Activated CD8-positive, alpha-beta memory T cell treated with anti-CD3 and anti-CD28 coated beads, Interleukin-2, amount 50 U/mL, for 1 hour (primary cell): ENCODE results near the gene HORMAD2.

Experiments used
- DNase-seq: peaks from one replicate; pipeline ENCODE4 v3.0.0-alpha.2; 2020; ENCODE audit errors: extremely low read depth

HORMAD2 gene, protein sequence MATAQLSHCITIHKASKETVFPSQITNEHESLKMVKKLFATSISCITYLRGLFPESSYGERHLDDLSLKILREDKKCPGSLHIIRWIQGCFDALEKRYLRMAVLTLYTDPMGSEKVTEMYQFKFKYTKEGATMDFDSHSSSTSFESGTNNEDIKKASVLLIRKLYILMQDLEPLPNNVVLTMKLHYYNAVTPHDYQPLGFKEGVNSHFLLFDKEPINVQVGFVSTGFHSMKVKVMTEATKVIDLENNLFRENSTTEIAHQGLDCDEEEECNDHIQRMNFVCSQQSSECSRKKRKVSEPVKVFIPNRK

GRCh38 chr22:30079952-30080533, at the start of gene HORMAD2:
HORMAD2 (plus strand) TSS chr22:30080464; CDS start chr22:30093953, 13,489 bp downstream.
- DNase-seq = no peak

- DNase-seq = no peak
These were observed 48.9 kb upstream of the HORMAD2 start for GRCh38 chr22:30031328-30031727.

DNA sequence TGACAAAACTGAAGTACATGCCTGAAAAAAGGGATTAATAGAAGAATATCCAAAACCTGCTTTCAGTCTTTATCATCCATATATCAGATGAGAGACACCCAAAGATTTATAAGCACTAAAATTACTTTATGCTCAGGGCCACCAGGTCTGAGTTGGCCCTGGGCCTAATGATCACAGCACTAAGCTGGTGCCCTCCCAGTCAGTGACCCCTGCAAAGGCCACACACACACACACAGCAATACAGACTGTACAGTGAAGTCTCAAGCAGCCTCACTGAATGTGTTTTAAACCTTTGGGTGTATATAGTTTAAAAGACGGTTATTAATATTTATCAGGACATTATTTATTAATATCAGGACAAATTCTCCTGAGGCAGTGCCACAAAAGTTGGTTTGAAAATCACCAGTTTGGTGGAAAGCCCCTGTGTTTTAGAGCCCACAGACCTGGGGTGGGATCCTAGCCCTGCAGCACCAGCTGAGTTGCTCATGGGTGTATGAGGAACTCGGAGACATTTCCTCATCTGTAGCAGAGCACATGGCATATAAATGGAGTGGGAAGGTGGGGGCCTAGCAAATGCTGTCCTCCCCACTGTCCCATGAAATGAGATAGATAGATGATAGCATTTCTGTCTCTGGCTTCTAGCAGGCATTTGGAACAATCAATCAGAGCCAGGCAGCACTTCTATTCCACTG, 48.4 kb upstream of the HORMAD2 start:
- no peak for DNase-seq

- DNase-seq = no peak
These were observed 47.1 kb upstream of the HORMAD2 start for GRCh38 chr22:30033137-30033536.

- no peak for DNase-seq
These were observed 46.4 kb upstream of the HORMAD2 start for GRCh38 chr22:30033901-30034300.

- DNase-seq = no peak
These were observed 43.6 kb upstream of the HORMAD2 start for GRCh38 chr22:30036656-30037055.

DNA sequence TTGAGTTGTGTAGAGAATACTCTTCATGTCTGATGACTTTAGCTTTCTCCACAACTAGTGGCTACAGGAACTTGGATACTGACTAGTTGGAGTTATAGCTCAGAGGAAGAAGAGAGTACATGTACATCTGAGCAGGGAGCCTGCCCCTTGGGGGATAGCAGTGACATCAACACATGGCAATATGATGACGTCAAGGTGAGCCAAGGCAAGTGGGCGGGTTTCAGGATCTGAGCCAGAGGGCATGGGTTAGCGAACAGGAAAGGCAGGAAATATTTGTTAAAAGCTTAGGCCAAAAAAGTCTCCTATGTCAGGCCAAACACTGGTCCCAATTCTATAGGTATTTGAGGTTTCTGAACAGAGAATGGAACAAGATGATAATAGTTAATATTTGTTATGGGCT, 42.0 kb upstream of the HORMAD2 start:
- DNase-seq = no peak

DNA sequence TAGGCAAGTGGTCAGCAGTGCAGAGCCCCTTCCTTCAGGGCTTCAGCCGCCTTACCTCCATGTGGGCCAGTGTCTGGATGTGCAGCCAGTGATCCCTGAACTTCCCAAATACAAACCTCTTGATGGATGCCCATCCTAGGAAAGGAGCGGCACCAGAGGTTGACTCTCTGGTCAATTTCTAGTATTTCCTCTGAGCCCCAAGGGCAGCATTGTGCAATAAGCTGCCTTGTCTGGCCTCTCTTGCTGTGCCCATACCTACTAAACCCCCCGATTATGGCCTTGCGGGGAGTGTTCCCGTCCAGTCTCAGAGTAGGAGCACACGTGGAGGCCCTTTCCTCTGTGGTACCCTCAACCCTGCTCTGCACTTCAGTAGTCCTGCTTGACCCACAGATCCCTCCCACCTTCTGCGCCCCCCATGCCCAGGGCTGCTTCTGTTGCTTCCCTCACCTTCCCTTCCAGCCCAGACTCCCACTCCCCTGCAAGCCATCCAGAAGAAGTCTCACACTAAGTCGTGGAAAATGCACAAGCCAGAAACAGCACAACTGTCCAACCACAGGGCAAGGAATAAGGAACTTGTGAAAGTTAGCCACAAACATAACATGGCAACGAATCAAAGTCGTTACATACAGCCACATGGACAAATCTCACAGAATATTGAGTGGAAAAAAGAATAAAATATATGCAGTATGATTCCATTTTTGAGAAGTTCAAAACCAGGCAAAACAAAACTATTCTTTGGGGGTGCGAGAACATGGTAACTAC, 39.6 kb upstream of the HORMAD2 start:
- no peak for DNase-seq

- DNase-seq = no peak
These were observed 38.8 kb upstream of the HORMAD2 start for GRCh38 chr22:30041475-30041874.

DNA sequence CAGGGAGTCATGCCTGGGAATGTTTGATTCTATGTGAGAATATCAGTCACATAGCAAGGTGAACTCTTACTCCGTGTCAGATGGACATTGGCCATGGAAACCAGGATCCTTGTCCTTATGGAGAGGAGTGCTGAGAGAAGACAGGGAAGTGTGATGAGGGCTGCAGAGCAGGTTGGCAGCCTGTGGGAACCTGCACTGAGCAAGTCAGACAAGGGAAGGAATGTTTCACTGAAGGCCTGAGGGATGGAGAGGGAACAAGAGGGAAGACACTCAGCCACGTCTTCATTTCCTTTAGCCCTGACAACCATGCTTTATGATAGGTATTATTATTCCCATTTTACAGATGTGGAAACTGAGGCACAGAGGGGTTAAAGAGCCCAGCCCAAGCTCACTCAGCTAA, 38.4 kb upstream of the HORMAD2 start:
- DNase-seq = no peak

DNA sequence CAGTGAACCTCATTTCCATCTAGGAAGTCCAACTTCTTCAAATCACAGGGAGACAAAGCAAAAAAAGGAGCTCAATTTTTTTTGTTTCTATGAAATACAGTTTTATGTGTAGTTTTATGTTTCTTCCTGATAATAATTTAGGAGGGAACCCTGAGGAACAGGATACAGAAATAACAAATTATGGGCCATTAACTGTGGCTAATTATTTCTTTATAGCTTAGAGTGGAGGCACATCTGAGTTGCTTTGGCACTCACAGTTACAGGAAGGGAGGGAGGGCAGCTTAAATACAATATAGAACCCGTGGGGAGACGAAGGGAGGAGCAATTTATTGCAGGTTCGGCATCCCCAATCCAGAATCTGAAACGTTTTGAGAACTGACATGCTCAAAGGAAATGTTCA, 37.1 kb upstream of the HORMAD2 start:
- DNase-seq = no peak

GRCh38 chr22:30044369-30044768, 35.9 kb upstream of the HORMAD2 start:
- no peak for DNase-seq

GRCh38 chr22:30044881-30045493, 35.3 kb upstream of the HORMAD2 start:
- no peak for DNase-seq

DNA sequence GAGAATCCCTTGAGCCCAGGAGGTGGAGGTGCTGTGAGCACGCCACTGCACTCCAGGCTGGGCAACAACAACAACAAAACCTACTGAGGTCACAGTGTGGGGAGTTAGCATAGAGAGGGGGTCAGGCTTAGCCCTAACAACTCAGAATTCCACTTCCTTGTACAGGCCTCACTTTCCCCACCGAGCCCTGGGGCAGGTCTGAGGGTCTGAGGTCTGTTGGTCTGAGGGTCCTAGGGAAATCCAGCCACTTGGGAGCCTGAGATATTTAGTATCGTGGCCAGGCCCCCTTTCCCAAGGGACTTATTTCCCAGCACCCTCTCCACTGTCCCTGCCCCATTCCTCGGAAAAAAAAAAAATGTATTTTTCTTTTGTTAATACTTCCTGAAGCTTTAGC, 34.8 kb upstream of the HORMAD2 start:
- no peak for DNase-seq

DNA sequence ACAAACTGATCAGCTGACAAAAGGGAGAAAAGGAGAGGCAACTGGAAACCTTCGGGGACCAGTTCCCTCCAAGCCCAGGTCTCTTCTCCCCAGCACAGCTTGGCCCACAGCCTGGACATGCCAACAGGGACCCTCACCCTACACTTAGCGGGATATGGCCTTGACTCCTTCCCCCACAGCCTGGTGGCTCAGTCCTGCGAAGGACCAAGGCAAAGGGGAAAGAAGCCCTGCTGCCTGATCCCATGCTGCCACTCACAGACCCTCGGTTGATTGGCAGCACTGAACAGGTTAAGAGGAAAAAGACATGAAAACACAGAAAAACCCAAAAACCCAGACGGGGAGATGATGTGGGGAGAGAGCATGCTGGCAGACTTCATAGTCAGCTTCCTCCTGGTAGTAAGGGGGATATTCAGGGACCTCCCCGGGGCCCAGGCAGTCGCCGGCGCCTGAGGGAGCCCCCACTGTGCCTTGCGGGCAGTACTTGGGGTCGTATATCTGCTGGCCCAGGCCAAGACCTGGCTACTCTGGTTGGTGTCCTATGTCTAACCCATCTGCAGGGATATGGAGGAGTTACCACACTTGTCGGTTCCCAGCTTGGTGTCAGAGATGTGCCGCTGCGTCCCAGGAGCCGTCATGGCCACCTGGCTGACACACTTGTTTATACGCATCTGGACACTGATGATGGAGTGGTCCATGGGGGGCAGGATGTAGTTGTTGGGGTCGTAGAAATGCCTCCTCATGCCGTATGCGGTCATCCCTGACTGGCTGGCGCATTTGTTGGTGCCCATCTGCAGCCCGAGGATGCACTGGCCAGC, 34.2 kb upstream of the HORMAD2 start:
- no peak for DNase-seq

DNA sequence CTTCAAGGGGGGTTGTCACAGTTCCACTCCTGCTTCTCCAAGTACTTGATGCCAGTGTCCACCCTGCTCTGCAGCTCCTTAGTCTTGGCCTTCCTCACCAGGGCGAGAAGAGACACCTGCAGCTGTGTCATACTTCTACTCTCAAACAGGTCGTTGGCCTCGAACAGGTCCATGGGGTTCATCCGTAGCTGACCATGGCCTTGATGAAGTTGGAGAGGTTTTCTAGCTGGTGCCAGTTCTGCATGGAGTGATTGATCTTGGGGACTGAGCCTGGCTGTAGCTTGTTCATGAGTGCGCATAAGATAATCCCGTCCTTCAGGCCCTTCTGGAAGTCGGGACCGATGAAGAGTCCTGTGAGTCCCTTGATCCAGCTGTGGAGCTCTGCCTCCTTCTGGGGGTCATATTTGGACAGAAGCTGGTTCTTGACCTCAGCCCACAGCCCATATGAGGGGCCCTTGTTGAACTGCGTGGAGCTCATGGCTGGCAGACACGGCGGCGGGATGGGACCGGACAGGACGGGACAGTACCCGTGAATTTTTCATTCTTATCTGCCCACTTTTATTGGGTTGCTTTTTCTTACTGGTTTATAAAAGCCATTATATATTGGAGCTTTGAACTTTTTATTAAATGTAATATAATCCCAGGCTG, 33.4 kb upstream of the HORMAD2 start:
- no peak for DNase-seq

DNA sequence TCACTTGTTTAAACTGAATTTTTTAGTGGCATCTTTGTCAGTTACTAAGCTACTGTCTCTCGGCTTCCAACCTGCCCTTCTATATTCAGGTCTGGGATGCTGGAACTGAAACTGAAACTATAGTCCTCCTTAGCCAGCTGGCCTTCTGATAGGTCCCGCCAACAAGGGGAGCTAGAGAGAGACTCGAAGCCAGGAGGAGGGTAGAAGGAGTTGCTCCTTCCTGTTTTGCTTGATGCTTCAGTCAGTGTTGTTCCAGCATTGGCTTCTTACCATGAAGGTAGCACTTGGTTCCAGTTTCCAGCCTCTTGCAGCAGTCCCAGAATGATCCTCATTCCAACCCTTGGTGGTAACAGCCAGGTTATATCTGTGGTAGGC, 32.9 kb upstream of the HORMAD2 start:
- DNase-seq = no peak

- no peak for DNase-seq
These were observed 31.6 kb upstream of the HORMAD2 start for GRCh38 chr22:30048681-30049080.

- no peak for DNase-seq
These were observed 26.0 kb upstream of the HORMAD2 start for GRCh38 chr22:30054067-30054763.

DNA sequence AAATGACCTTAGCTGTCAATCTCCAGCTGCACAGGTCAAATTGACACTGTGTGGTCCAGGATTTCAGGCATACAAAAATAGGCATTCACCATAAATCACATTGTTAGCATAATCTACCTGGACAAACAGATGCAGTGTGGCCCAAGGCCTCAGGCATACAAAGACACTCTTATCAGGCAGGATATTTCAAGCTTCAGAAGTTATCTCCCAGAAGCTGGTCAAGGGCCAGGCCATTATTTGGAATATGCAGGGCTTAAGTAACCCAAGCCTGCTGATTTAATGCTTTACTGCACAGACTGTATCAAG, 25.5 kb upstream of the HORMAD2 start:
- DNase-seq = no peak
